GM18909 (cell line): ENCODE measurements around the gene H6PD.

Experiments
- ATAC-seq: cut with Tn5 transposase; IDR thresholded peaks from one replicate; pipeline ENCODE4 v1.9.1; 2021; ENCODE audit warnings: mild to moderate bottlenecking; ENCODE audit not compliant: unreplicated experiment, poor library complexity

Gene H6PD

DNA sequence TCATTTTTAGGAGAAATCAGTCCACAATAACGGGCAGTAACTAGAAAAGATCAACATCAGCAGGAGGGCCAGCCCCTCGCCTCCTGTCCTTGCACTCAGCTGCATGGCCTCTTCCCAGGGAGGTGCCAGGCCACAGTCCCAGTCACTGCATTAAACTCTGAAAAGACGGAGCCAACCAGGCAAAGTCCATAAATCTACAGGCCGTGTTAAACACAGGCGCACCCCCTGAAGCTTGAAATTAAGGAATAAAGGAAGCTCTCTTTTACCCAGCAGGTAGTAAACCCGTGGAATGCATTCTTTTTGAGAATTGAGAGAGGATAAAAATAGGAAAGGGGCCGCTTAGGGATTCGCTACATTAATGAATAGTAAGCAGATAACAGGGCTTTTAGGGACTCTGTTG lies 18.4 kb downstream of the H6PD start:
- no peak for ATAC-seq

DNA sequence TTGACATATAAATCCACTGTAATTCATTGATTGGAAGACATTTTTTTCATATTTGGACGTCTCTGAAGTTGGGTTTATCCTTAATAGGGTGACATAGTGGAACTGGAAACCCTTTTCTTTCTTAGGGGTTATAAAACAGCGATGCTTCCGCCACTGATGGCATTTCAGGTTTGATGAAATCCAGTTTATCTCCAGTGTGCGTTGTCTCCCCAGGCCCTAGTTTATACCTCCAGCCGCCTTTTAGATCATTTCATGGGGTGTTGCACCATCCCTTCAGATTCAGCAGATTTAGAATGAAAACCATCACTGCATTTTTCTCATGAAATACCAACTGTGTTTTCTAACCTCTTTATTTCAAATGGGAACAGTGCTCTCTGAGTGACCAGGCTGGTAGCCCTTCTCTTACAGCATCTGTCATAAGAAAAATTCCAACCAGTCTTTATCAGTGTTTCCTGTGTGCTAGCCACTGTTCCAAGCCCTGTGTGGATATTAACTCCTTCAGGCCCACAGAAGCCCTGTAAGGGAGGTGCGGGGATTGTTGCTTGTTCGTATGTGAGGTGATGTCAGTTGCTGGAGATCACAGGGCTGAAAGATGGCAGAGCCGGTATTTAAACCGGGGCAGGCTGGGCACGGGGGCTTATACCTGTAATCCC lies 19.0 kb downstream of the H6PD start:
- ATAC-seq, result no peak

DNA sequence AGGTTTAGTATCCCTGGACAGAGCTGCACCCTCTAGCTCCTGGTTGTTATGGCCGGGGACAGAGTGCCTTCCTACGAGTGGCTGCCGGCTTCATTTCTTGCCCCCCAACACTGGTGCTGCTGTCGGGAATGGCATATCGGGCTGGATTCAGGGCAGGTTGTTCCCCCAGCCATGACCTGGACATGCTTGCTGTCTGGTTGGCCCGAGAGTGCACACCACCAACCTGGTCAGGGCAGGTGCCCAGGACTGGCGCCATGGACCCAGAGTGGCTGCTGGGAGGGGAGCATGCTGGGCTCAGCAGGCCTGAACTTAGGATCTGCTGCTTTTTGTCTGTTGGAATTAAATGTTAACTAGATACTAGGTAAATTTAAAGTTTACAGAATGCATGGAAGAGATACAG lies 21.8 kb downstream of the H6PD start:
- no peak for ATAC-seq

DNA sequence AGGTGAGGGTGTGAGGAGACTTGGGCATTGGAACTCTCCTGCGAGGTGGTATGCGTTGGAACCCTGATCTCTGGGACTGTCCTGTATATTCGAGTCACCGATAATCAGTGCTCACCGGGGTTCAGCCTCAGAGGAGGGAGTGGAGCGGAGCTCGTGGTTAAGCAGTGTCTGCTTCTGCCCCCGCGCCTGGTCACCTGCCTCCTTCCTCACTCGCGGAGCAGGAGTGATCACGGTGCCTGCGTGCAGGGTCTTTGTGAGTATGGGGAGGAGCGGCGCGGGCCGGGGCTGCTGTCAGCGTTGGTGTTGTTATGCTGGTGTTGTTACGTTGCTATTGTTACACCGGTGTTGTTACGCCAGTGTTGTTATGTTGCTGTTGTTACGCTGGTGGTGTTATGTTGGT lies 23.3 kb downstream of the H6PD start:
- no peak for ATAC-seq

DNA sequence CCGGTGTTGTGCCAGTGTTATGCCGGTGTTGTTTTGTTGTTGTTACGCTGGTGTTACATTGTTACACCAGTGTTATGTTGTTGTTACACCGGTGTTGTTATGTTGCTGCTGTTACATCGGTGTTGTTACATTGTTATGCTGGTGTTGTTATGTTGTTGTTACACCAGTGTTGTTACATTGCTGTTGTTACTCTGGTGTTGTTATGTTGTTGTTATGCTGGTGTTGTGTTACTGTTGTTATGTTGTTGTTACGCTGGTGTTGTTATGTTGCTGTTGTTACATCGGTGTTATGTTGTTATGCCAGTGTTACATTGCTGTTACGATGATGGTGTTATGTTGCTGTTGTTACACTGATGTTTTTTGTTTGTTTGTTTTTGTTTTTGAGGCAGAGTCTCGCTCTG lies 24.1 kb downstream of the H6PD start:
- ATAC-seq, result no peak

DNA sequence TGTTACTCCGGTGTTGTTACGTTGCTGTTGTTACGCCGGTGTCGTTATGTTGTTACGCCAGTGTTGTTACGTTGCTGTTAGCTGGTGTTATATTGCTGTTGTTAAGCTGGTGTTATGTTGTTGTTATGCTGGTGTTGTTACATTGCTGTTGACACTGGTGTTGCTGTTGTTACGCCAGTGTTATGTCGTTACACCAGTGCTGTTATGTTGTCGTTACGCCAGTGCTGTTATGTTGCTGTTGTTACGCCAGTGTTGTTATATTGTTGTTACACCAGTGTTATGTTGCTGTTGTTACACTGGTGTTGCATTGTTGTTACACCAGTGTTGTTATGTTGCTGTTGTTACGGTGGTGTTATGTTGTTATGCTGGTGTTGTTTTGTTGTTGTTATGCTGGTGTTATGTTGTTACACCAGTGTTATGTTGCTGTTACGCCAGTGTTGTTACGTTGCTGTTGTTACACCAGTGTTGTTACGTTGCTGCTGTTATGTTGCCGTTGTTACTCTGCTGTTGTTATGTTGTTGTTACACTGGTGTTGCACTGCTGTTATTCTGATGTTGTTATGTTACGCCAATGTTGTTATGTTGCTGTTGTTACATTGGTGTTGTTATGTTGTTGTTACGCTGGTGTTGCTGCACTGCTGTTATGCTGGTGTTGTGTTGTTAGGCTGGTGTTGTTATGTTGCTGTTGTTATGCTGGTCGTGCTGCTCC lies 25.6 kb downstream of the H6PD start:
- no peak for ATAC-seq

DNA sequence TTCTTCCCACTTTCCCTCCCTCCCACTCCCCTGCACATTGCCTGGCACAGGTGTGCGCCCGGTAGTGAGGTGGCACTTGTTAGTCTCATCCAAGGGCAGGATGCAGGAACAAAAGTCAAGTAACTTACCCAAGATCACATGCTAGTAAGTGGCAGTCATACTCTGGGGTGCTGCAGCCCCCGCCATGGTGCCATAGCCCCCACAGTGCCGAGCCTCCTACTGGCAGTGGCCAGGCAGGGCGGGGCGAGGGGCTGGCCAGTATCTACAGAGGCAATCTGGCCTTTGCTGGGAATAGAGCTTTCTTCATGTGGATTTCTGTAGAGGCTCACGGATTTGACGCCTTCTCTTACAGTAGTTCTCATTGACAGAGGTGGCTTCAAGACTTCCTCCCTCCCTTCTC lies 26.9 kb downstream of the H6PD start:
- no peak for ATAC-seq

DNA sequence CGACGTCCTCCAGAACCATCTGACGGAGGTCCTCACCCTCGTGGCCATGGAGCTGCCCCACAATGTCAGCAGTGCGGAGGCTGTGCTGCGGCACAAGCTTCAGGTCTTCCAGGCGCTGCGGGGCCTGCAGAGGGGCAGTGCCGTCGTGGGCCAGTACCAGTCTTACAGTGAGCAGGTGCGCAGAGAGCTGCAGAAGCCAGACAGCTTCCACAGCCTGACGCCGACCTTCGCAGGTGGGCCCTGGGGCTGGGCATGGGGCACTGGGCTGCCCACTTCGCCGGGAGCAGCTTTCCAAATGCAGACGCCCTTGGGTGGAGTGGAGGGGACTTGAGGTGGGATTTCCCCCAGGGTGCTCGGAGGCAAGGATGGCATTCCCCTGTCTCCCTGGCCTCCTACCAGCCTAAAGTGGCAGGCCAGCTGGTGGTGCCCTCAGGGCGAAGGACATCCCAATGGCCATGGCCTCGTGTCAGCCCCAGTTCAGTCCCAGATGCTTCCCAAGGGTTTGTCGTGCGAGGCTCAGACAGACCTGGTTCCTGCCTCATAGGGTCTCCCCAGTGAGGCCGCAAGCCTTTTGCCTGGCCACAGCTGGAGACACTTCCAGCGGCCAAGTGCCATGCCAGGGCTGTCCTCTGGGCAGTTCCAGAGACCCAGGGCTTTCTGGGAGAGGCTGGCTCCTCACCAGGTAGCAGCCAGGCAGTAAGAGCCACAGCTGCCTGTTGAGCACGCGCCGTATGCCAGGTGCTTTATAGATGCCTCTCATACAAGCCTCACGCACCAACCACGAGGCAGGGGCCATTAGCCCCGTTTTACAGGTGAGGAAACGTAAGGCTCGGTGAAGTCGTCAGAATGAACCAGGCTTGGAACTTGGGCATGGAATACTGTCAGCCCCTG lies 27.8 kb downstream of the H6PD start:
- ATAC-seq, result no peak

DNA sequence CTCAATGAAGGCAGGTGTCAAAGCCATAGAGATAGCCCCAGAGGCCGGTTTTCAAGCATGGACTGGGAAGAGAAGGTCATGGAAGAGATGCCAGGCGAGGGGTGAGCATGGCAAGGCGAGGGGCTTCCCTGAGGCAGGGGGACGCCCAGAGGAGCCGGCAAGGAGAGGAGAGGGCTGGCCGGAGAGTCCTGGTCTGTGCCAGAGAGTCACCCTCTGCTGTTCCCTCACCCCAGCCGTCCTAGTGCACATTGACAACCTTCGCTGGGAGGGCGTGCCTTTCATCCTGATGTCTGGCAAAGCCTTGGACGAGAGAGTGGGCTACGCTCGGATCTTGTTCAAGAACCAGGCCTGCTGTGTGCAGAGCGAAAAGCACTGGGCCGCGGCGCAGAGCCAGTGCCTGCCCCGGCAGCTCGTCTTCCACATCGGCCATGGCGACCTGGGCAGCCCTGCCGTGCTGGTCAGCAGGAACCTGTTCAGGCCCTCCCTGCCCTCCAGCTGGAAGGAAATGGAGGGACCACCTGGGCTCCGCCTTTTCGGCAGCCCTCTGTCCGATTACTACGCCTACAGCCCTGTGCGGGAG lies 28.8 kb downstream of the H6PD start:
- ATAC-seq, result no peak

DNA sequence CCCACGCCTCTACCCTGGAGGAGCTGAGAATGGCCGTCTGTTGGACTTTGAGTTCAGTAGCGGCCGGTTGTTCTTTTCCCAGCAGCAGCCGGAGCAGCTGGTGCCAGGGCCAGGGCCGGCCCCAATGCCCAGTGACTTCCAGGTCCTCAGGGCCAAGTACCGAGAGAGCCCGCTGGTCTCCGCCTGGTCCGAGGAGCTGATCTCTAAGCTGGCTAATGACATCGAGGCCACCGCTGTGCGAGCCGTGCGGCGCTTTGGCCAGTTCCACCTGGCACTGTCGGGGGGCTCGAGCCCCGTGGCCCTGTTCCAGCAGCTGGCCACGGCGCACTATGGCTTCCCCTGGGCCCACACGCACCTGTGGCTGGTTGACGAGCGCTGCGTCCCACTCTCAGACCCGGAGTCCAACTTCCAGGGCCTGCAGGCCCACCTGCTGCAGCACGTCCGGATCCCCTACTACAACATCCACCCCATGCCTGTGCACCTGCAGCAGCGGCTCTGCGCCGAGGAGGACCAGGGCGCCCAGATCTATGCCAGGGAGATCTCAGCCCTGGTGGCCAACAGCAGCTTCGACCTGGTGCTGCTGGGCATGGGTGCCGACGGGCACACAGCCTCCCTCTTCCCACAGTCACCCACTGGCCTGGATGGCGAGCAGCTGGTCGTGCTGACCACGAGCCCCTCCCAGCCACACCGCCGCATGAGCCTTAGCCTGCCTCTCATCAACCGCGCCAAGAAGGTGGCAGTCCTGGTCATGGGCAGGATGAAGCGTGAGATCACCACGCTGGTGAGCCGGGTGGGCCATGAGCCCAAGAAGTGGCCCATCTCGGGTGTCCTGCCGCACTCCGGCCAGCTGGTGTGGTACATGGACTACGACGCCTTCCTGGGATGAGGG lies 29.7 kb downstream of the H6PD start:
- ATAC-seq, result no peak

DNA sequence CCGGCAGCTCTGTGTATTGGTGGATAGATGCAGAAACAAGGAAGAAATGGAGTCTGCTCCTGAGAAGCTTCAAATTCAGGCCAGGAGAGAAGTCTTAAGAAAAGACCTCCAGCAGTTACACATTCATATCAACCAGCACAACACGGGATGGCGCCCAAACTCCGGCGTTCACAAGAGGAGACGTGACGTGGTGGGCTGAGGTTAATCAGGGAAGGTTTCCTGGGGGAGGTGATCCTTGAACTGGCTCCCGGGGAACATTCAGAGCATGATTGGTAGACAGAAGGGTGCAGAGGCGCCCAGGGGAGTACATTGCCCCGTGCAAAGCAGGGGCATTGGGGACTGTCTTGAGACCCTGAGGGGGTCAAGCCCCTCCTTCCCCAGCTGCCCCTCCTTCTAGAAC lies 30.5 kb downstream of the H6PD start:
- no peak for ATAC-seq

DNA sequence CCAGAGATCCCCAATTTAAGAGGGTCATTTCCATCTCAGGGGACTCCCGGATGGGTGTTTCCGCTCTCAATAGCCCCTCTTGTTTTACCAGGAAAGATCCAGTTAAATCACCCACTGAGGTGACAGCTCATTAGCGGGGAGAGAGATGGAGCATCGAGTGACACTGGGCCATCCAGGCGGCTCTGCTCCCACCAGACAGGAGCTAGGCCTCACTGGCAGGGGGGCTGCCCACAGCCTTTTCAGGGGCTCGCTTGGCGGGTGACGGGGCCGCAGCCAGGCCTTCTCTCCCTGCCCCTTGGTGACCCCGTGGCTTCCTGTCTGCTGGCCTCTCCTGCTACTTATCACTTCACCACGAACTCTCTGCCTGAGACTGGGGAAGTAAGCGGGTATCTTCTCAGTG lies 31.4 kb downstream of the H6PD start:
- ATAC-seq, result no peak

DNA sequence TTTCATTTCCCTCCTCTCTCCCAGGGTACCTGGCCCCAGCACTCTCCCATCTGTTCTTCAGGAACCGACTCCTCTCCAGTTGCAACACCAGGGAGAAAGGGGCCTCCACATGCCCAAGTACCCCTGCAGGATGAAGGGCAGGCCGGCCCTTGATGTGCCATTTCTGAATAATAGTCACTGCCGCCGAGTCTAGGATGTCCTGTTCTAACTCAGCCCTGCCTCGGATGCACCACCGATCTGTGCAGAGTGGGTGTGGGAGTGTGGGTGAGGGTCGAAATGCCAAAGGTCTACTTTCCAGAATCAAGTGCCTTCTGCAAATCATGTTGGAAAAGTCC lies 32.7 kb downstream of the H6PD start:
- no peak for ATAC-seq

DNA sequence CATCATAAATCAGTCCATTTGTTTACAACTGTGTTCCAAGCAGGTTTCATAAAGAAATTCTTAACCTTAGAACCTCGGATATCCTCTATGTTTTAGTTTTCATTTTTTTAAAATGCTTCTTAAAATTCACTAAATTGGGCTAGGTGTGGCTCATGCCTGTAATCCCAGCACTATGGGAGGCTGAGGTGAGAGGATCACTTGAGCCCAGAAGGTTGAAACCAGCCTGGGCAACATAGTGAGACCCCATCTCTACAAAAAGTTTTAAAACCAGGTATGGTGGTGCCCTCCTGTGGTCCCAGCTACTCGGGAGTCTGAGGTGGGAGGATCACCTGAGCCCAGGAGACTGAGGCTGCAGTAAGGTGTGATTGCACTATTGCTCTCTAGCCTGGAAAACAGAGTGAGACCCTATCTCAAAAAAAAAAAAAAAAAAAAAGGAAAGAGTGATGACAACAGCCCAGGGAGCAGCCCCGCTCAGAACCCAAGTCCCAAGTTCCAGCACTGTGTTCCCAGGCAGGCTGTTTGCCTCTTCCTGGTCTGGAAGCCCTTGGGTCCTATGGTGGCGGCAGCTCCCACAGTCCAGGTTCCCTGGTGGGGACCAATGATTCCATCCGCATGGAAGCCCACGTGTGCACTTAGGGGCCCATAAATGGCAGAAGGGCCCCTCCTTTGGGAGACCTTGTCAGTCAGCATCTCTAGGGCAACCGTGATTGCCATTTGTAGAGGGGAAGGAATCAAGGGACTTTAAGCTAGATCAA lies 33.4 kb downstream of the H6PD start:
- ATAC-seq, result no peak

DNA sequence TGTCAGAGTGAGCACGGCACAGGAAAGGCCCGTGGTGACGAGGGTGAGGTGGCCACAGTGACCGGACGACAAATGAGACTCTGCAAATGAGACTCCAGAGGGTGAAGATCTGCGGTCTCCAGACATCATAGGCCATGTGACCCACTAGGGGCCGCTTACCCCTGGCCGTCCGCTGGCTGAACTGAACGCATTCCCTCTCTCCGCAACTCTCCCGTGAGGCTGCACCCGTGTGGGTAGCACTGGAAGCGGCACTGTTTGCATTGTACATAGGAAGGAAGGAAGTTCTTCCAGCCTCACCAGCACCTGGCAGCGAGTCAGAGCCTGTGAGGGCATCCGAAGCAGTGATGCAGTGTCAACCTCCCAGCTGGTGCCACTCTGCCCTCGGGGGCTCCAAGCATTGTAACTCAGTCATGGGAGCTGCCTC lies 34.5 kb downstream of the H6PD start:
- ATAC-seq, result no peak

DNA sequence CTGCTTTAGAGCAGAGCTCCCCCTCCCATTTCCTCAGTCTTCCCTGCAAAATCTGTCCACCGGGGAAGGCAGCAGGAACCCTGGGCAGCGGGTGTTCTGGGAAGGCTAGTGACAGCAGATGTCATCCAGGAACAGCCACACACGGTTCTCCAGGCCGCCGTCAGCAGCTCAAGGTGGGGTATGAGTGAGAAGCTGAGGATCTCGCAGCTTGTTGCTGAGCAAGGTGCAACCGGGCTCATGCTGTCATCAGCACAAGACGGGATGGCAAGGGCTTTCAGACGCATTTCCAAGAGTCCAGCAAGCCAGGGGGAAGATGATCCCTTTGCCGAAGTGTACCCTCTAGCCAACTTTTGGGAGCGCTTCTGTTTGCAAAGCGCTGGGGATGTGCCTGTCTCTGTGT lies 35.1 kb downstream of the H6PD start:
- no peak for ATAC-seq

DNA sequence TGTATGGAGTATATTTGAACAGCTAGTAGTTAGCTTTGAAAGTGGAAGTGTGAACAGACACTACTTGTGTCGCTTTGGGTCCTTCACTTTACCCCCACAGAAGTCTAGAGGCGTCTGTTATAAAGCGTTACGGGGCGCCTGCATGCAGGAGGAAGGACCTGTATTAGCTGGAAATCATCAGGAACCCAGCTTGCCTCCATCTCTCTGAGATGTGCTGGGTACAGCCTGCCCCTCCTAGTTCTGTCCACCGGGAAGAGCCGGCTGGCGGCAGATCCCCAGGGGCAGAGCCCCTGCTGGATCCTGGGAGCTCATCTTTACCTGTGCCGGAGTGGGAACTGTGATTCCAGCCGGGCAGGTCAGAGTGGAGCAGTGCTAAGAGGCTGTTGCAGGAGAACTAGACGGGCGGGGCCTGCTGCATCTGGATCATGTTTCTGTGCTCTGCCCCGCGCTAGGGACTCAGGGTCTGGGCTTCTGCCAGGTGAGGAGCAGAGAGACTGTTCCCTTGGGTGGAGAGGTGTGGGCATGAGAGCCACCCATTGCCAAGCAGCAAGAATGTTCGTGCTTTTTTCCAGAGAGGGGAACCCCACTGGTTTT lies 35.8 kb downstream of the H6PD start:
- ATAC-seq, result no peak

DNA sequence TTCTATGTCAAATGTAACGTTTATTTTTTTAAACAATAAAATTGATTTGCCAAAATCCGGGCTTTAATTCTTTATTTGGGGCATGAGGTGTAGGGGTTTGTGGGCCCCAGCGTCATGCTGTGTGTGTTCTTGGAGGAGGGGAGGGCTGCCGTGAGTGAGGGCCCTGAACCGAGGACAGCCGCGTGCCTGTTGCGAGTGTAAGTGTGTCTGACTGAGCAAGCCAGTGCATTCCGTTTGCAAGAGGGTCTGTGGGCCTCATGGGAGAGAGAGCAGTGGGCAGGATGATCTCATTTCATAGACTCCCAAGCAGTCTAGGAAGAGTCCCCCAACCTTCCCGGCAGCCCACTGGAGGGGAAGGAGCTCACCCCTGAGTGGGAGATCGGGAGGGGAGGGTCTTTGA lies 36.7 kb downstream of the H6PD start:
- no peak for ATAC-seq
